ENCODE results near the gene IL16. TPM values are rescaled to one million over a fixed set of nuclear protein-coding genes. Genes with fewer than 3 reads are reported as not detected.
A peak's percentile ranks its signal among the peaks of the same experiment; 100 is the strongest.

Gene IL16
- total and polyA plus RNA-seq, 2 experiments from 2014 or later = not detected

- Histone ChIP-seq H3K4me3 (no peak overlapping the region), H3K36me3 (no peaks in the 10 kb centered on the region), H3K4me1 (ENCODE audit: low read depth) (no peaks in the 10 kb centered on the region), H3K27ac (no peak overlapping the region), H3K27me3 (no peaks in the 10 kb centered on the region), H3K9me3 (ENCODE audit: low read depth) (no peaks in the 10 kb centered on the region)
- no peak for DNase-seq (ENCODE audit: low read depth in 1 of 2, low spot score in 1 of 2)
- no peak for TF ChIP-seq CTCF (IDR thresholded peaks at IDR 0.05; ENCODE audit: low read depth, low read length)
These were observed 152.6 kb downstream of the IL16 start for GRCh38 chr15:81349271-81349670.

GRCh38 chr15:81351651-81352050 lies 155.0 kb downstream of the IL16 start:
- no peak for DNase-seq (ENCODE audit: low read depth in 1 of 2, low spot score in 1 of 2)
- no peak overlapping the region for H3K27ac ChIP-seq
- H3K4me3 ChIP-seq = no peak overlapping the region
- H3K9me3 ChIP-seq (ENCODE audit: low read depth) = no peaks in the 10 kb centered on the region
- H3K4me1 ChIP-seq (ENCODE audit: low read depth) = no peaks in the 10 kb centered on the region
- no peaks in the 10 kb centered on the region for H3K27me3 ChIP-seq
- no peak for TF ChIP-seq CTCF (IDR thresholded peaks at IDR 0.05; ENCODE audit: low read depth, low read length)
- H3K36me3 ChIP-seq = no peaks in the 10 kb centered on the region

- TF ChIP-seq CTCF (IDR thresholded peaks at IDR 0.05; ENCODE audit: low read depth, low read length) = no peak
- Histone ChIP-seq H3K4me1 (ENCODE audit: low read depth) (no peaks in the 10 kb centered on the region), H3K4me3 (no peak overlapping the region), H3K36me3 (no peaks in the 10 kb centered on the region), H3K9me3 (ENCODE audit: low read depth) (no peaks in the 10 kb centered on the region), H3K27me3 (no peaks in the 10 kb centered on the region), H3K27ac (no peak overlapping the region)
- no peak for DNase-seq (ENCODE audit: low read depth in 1 of 2, low spot score in 1 of 2)
These were observed 159.6 kb downstream of the IL16 start for GRCh38 chr15:81356252-81356651.

GRCh38 chr15:81357180-81357686 lies 160.6 kb downstream of the IL16 start:
- no peak for TF ChIP-seq CTCF (IDR thresholded peaks at IDR 0.05; ENCODE audit: low read depth, low read length)
- no peak overlapping the region for H3K27ac ChIP-seq
- H3K27me3 ChIP-seq = no peaks in the 10 kb centered on the region
- no peaks in the 10 kb centered on the region for H3K4me1 ChIP-seq (ENCODE audit: low read depth)
- H3K9me3 ChIP-seq (ENCODE audit: low read depth) = no peaks in the 10 kb centered on the region
- no peaks in the 10 kb centered on the region for H3K36me3 ChIP-seq
- DNase-seq (ENCODE audit: low read depth in 1 of 2, low spot score in 1 of 2) = peak in 1 of 2 donors; percentile 13
- H3K4me3 ChIP-seq = no peak overlapping the region

- Histone ChIP-seq H3K9me3 (ENCODE audit: low read depth) (no peaks in the 10 kb centered on the region), H3K4me1 (ENCODE audit: low read depth) (no peaks in the 10 kb centered on the region), H3K27me3 (no peaks in the 10 kb centered on the region), H3K4me3 (no peak overlapping the region), H3K36me3 (no peaks in the 10 kb centered on the region), H3K27ac (no peak overlapping the region)
- no peak for TF ChIP-seq CTCF (IDR thresholded peaks at IDR 0.05; ENCODE audit: low read depth, low read length)
- no peak for DNase-seq (ENCODE audit: low read depth in 1 of 2, low spot score in 1 of 2)
These were observed 161.6 kb downstream of the IL16 start for GRCh38 chr15:81358248-81358647.

GRCh38 chr15:81360491-81360890 lies 163.8 kb downstream of the IL16 start:
- no peak for DNase-seq (ENCODE audit: low read depth in 1 of 2, low spot score in 1 of 2)
- H3K4me1 ChIP-seq (ENCODE audit: low read depth) = no peaks in the 10 kb centered on the region
- no peak overlapping the region for H3K27ac ChIP-seq
- H3K9me3 ChIP-seq (ENCODE audit: low read depth) = no peaks in the 10 kb centered on the region
- no peak for TF ChIP-seq CTCF (IDR thresholded peaks at IDR 0.05; ENCODE audit: low read depth, low read length)
- no peaks in the 10 kb centered on the region for H3K36me3 ChIP-seq
- no peaks in the 10 kb centered on the region for H3K27me3 ChIP-seq
- H3K4me3 ChIP-seq = no peak overlapping the region

Measured in cardiac muscle cell (in vitro differentiated cells and primary cell).